HG03558 (cell line): ENCODE measurements around the gene TMEM158.

ENCODE experiments used
- ATAC-seq: cut with Tn5 transposase; IDR thresholded peaks from one replicate; pipeline ENCODE4 v1.9.1; 2021; ENCODE audit warnings: moderate number of reproducible peaks; ENCODE audit not compliant: unreplicated experiment; ENCODE audit errors: extremely low read depth

TMEM158 gene

GRCh38 chr3:45207446-45207845 lies 18.6 kb downstream of the TMEM158 start:
- no peak for ATAC-seq

GRCh38 chr3:45205126-45205525 lies 21.0 kb downstream of the TMEM158 start:
- no peak for ATAC-seq

GRCh38 chr3:45204136-45204535 lies 22.0 kb downstream of the TMEM158 start:
- no peak for ATAC-seq

- ATAC-seq = no peak
Observed at GRCh38 chr3:45199837-45200648, 26.0 kb downstream of the TMEM158 start.

GRCh38 chr3:45198264-45199260 lies 27.5 kb downstream of the TMEM158 start:
- no peak for ATAC-seq

- ATAC-seq = no peak
Observed at GRCh38 chr3:45194791-45195190, 31.3 kb downstream of the TMEM158 start.

- no peak for ATAC-seq
Observed at GRCh38 chr3:45191924-45192417, 34.1 kb downstream of the TMEM158 start.

GRCh38 chr3:45191424-45191823 lies 34.7 kb downstream of the TMEM158 start:
- ATAC-seq = no peak

- no peak for ATAC-seq
Observed at GRCh38 chr3:45188719-45189659, 37.1 kb downstream of the TMEM158 start.

- no peak for ATAC-seq
Observed at GRCh38 chr3:45187694-45188141, 38.4 kb downstream of the TMEM158 start.

- no peak for ATAC-seq
Observed at GRCh38 chr3:45186871-45187270, 39.2 kb downstream of the TMEM158 start.

GRCh38 chr3:45185461-45185860 lies 40.6 kb downstream of the TMEM158 start:
- no peak for ATAC-seq

- no peak for ATAC-seq
Observed at GRCh38 chr3:45185052-45185451, 41.0 kb downstream of the TMEM158 start.

- ATAC-seq = no peak
Observed at GRCh38 chr3:45183872-45184262, 42.2 kb downstream of the TMEM158 start.

- no peak for ATAC-seq
Observed at GRCh38 chr3:45182915-45183871, 42.9 kb downstream of the TMEM158 start.

- ATAC-seq = no peak
Observed at GRCh38 chr3:45181496-45181895, 44.6 kb downstream of the TMEM158 start.

GRCh38 chr3:45180899-45181298 lies 45.2 kb downstream of the TMEM158 start:
- no peak for ATAC-seq

GRCh38 chr3:45180051-45180450 lies 46.0 kb downstream of the TMEM158 start:
- no peak for ATAC-seq

- ATAC-seq = no peak
Observed at GRCh38 chr3:45179163-45179562, 46.9 kb downstream of the TMEM158 start.
